Activated CD4-positive, alpha-beta T cell treated with anti-CD3 and anti-CD28 coated beads for 4 hours (primary cell): ENCODE measurements around the gene TMEM258.

Source experiments
- DNase-seq, 2 donors: peaks; one replicate each; pipeline ENCODE4 v3.0.0-alpha.2; 2020

Gene TMEM258

DNA sequence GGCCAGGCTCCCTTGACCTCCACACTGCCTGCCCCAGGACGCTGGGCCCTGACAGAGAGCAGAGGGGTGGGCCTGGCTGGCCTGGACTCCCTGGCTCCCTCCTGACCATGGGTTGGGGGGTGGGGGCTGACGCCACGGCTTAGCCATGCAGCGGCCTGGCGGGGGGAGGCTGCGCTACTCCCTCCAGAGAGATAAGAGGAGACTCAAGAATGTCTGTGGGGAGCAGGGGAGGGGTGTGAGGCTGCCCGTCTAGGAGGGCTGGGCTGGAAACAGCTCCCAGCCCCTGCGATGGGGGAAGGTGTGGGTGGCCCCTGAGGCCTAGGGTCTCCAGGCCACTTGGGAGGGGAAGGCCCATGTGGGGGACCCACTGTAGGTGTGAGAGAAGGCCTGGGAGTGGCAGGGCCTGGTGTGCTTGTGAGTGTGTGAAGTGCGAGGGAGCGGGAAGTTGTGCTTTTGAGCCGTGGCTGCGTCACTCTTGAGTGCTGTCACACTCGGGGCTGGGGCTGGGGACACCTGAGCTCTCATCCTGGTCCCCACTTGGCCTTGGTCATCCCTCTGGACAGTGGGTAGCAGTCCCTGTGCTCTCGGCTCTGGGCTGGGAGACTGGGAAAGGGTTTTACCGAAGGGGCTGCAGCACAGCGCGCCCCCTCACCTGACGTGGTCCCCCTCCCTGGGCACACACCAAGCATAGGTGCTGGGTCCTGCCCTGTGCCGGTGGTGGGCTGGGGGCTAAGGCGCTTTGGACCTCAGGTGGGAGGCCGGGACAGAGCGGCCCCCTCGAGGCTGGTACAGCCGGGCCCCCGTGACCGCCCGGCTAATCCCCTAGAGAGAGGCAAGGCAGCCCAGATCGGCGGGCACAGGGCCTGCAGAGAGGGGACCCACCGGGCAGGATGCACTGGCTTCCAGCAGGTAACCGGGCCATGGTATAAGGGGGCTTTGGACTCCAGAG is 37.6 kb downstream of the TMEM258 start:
- DNase-seq: no peak

DNA sequence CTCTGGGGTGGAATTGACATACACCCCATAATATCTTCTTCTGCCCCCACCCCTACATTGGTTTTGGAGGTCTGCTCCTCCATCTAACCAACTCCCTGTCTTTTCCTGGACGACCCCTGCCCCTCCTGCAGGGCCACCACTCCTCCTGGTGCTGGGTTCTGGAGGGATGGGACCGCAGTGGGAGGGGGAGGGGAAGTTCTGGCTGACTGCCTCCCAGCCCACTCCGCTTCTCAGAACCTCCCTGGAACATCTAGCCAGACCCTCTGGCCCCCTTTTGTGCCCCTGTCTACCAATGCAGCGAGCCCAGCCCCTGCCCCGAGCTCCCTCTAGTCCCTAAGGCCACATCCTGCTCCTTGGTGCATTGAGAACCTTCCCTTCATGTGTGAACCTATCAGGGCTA is 38.7 kb downstream of the TMEM258 start:
- no peak for DNase-seq

DNA sequence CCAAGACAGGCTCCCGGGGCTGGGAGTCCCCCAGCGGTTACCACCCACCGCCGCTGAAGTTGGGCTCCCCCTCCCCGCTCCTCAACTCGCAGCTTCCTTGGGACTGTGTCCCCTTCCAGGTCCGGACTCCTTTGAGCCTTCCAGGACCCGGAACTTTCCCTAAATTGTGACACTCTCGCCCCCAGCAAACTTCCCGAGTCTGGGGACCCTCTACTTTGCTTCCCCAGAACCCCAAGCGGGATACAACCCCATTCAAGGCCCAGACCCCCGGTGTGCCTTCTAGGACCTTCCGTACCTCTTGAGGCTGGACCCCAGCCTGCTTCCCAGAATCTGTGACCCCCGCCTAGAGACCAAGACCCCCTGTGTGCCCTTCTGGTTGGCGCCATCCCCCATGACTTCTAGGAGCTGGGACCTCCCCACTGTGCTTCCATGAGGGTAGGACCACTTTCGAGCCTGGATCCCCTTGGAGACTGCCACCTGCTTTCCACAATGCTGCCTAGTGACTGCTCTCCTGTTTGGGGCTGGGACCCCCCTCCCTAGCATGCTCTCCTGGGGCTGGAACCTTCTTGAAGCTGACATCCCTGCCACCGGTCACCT is 39.4 kb downstream of the TMEM258 start:
- DNase-seq: no peak

DNA sequence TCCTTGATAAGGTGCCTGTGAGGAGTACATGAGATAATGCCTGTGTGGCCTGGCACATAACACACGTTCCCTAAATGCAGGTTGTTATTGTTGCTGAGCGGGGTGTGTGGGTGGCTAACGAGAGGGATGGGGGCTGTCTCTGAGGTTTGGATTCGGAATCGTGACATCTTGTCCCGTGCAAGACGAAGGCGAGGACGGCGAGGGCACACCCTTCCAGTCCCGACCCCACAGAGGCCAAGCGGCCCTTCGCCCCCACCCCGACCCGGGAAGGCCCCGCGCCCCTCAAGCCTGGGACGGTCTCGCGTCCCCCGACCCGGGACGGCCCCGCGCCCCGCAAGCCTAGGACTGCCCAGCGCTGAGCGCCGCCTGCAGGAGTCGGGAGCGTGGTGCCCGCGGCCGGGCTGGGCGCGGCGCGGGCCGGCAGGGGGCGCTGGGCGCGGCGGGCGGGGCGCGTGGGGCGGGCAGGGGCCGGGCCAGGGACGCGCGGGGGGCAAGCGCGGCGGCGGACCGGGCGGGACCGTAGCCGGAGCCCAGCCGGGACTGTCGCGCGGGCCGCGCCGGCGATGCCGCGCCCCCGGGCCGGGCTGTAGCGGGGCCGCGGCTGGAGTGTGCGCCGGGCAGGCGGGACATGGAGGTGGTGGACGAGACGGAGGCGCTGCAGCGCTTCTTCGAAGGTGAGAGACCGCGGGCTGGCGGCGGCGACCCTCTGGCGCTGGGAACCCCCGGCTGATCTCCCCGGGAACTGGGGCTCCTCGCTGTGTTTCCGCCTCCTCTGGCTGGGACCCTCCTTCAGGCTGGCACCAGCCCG is 40.1 kb downstream of the TMEM258 start, which contains the start of gene MYRF:
Gene MYRF (plus strand): TSS at position 520 of the 808 bp plus-strand sequence. CDS start 109 bp downstream, at position 629.
- peak; percentile 35 to 46 for DNase-seq

DNA sequence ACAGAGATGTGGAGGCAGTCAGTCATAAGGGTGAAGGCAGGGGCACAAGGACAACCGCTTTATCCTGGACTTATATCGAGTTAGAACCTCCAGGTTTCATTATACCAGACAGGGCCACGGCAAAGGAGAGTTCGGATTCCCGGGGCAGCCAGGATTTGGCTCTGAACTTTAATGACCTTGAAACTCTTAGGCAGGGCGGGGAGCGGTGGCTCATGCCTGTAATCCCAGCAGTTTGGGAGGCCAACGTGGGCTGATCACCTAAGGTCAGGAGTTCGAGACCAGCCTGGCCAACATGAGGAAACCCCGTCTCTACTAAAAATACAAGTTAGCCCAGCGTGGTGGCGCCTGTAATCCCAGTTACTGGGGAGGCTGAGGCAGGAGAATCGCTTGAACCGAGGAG is 41.0 kb downstream of the TMEM258 start:
- no peak for DNase-seq

DNA sequence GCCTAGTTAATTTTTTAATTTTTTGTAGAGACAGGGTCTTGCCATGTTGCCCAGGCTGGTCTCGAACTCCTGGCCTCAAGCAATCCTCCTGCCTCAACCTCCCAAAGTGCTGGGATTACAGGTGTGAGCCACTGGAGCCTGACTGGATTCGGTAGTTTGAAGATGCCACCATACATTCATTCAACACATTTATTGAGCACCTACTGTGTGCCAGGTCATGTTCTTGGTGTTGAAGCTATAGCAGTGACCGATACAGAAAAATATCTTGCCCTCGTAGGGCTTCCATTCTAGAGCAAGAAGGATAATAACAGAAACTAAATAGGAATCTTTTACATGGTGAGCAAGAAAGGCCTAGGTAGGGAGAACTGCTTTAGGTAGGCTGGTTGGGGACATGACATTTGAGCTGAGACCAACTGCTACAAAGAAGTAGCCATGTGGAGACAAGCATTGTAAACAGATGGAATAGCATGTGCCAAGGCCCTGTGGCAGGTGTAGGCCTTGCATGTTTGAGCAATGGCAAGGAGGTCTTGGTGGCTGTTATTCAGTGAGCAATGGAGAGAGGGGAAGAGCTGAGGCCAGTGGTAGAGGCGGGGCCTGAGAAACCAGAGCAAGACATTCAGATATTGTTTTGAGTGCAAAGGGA is 41.6 kb downstream of the TMEM258 start:
- DNase-seq: no peak

DNA sequence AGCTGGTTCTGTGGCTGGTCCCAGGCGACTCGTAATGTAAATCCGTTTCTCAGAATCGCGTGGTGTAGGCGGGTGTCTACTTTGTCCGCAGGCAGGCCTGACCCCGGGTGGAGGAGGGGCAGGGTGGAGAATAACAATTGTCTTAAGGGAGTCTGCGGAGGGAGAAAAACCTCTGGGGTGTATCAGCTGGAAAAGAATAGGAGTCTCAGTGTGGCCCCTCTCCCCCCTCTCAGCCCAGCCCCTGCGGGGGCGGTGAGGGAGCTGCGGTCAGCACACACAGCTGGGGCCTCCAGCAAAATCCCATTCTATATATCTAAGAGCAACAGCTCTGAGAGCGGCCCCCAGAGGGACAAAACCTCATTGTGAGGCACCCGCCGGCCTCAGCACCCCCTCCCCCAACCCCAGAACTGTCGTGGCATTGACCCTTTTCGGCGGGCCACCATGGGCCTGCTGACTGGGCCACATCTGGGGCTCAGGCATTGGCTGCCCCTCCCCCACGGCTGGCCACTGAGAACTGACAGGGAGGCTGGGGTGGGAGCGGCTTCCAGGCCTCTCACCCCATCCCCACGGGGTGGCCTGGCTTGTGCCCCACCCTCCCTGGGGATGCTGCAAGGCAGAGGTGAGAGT is 42.7 kb downstream of the TMEM258 start:
- no peak for DNase-seq

DNA sequence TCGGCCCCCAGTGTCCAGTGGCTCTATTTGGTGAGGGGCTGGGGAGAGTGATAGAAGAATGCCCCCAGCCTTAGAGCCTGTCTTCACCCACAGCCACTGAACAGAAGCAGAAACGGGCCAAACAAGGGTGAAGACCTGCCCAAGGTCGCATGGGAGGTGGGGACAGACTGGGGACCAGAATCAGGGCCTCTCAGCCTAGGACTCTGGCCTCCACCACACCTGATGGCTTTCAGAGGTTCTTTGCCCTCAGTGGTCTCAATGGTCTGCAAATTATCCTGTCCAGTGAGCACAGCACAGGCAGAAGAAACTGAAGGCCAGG is 44.5 kb downstream of the TMEM258 start:
- DNase-seq: no peak

DNA sequence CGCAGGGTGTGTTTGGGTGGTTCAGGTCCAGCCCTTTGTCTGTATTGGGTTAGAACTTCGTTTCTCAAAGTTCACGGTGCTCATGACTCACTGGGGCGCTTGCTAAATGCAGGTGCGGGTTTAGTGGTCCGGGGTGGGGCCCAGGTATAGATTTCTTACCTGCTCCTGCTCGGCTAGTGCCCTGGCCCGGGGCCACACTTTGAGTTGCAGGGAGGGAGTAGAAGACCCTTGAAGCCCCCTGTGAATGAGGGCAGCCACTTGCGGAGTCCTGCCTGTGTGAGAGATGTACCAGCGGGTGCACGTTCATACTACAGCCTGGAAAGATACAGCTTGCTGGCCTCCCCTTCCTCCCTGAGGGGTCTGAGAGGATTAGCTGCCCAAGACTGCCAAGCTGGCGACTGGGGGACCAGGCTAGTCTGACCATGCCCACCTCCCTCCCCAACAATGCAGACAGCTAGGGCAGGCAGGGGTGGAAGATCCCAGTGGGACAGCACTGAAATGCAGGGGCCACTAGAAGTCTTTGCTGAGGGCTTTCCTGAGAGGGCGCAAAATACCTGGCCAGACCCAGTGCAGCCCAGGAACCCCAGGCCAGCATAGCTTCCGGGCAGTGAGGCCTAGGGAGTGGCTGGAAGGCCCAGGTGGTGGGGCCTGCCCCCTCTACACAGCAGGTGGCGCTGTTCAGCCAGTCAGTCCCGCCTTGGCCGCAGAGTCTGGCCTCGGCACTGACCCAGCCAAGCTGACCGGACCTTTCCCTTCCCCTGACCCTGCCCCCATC is 45.0 kb downstream of the TMEM258 start:
- peak in 1 of 2 donors; percentile 21 for DNase-seq

DNA sequence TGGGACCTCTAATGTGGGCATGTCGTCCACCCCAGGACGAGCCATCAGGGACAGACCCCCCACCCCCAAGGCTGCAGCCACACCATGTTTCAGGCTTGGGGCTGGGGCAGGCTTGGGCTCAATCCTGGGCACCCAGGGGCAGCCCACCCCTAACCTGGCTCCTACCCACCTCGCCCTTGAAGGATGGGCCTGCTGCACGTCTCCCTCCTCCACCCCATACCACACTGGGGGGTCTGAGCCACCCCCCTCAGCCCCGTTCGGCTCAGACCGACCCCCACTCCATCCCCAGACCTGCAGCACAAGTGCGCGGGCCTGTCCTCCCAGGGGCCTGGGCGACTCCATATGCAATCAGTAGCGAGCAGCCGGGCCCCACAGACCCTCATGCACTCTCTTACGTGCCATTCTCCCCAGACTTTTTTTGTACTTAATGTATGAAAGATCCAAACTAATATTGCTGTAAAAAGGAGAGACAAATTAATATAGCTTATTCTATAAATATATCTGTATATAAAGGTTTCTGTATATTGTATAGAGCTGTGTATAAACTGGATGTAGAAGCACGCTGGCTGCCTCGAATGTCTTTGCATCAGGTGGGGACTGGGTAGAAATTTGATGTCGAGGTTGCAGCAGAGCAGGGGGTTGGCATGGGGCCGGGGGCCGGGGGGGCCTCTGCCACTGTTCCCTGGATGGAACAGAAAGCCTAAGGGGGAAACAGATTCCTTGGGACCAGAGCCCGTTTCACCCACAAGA is 45.8 kb downstream of the TMEM258 start:
- DNase-seq: no peak

DNA sequence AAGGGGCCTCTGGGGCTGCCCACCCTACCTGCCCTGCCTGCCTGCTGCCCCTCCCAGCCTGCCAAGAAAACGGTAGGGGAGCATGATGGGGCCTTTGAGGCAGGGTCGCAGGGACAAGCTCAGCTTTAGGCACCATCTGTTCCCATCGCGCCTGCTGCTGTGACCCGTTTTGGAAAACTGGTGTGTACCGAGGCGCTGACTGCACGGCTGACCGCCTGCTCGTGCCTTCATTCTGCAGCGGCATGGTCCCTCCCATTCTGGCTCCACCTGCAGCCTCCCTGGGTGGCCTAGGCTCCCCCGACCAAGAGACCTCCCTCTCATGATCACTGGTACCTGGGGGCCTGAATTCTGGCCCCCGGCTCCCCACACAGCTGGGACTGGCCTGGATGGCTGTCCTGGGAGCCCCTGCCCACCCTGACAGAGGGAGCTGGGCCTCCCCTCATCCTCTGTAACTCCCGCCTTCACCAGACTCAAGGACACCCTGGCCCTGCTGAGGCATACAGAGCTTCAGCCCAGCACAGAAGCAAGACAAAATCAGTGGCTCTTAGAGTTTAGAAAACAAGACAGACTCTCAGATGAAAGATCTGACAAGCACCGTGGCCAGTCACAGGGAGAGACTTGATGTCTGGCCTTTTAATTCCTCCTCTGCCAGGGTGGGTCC is 46.5 kb downstream of the TMEM258 start:
- DNase-seq: no peak

DNA sequence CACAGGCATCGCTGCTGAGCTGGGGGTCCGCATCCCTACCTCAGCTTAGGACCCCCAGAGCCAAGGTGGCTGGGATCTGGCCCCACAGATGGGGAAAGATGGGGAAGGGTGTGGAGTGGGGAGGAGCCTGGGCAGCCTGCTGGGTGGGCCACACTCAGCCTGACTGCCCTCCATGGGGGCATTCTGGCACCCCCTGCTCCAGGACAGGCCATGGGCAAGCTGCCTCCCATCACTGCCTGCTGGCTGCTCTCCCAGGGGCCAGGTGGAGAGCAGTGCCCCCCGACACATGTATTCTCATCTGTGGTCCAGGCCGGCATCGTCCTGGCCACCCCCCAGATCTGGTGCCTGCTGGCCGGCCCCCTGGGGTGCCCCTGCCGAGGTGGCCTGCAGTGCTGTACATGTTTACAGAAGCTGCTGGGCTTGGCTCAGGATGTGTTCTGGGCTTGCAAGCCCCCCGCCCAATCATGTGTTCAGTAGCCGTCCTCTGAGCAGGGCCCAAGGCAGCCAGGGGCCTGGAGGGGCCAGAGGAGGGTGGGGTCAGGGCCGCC is 47.7 kb downstream of the TMEM258 start:
- DNase-seq: no peak

DNA sequence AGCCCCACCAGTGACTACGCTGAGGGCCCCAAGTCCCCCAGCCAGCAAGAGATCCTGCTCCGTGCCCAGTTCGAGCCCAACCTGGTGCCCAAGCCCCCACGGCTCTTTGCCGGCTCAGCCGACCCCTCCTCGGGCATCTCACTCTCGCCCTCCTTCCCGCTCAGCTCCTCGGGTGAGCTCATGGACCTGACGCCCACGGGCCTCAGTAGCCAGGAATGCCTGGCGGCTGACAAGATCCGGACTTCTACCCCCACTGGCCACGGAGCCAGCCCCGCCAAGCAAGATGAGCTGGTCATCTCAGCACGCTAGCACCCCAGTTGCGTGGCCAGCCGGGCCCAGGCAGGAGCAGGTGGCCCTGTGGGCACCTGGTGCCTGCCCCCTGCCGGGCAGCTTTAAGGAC is 48.2 kb downstream of the TMEM258 start:
- DNase-seq: no peak

DNA sequence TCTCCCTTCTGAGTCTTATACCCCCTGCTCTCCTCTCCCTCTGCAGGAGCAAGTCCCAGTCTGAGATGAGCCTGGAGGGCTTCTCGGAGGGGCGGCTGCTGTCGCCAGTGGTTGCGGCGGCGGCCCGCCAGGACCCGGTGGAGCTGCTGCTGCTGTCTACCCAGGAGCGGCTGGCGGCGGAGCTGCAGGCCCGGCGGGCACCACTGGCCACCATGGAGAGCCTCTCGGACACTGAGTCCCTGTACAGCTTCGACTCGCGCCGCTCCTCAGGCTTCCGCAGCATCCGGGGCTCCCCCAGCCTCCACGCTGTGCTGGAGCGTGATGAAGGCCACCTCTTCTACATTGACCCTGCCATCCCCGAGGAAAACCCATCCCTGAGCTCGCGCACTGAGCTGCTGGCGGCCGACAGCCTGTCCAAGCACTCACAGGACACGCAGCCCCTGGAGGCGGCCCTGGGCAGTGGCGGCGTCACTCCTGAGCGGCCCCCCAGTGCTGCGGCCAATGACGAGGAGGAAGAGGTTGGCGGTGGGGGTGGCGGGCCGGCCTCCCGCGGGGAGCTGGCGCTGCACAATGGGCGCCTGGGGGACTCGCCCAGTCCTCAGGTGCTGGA is 48.8 kb downstream of the TMEM258 start:
- no peak for DNase-seq

DNA sequence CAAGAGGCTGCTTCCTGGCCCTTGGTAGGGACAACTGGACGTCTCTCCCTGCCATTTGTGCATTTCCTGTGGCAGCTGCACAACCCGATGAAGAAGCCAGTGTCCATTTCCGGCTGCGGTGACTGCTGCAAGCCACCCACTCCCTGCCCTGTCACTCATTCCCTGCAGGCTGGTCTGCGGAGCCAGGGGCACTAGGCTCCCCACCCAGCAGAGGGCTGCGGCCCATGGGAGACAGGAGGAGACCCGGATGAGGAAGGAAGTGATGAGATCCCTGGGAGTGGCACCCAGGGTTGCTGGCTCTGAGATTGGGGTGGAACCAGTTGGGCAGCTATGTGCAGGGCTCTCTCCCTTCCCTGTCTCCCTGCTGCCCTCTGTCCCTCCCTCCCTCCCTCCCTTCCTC is 50.0 kb downstream of the TMEM258 start:
- no peak for DNase-seq

DNA sequence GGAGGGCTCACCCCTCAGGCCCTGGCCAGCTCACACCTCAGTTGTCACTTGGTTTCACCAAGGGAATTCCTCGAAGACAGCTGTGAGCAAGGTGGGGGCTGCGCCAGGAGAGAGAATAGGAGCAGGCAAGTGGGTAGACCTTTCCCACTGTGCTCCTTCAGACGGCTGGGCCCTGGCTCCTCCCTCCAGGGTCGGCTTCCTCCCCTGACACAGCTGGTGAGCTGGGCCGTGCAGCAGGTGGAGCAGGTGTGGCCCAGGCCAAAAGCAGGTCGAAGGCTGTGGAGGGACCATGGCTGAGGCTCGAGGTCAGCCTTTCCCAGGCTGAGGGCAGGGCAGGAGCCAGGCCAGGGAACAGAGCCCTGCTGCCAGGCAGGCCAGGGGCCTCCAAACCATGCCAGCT is 52.4 kb downstream of the TMEM258 start:
- no peak for DNase-seq

DNA sequence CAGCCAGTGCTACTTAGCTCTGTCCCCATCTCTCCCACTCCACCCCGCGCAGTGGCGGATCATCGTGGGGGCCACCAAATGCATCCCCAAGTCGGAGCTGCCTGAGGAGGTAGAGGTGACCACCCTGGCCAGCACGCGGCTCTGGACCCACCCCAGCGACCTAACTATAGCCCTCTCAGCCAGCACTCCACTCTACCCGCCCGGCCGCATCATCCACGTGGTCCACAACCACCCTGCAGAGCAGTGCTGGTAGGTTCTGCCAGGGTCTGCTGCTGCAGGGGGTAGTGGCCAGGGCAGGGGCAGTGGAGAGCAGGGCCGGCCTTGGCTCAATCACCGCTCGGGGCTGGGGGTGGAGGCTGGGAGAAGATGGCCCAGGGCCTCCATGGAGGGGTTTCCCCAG is 53.0 kb downstream of the TMEM258 start:
- no peak for DNase-seq
